ENCODE data around the gene FITM1.

- no peak for TF ChIP-seq BHLHE40 (IDR thresholded peaks at IDR 0.05; ENCODE audit: borderline replicate concordance)
- TF ChIP-seq ELF4 (IDR thresholded peaks at IDR 0.05): no peak
- no peak for TF ChIP-seq SUZ12 (IDR thresholded peaks at IDR 0.05)
- no peak for TF ChIP-seq SP1 (IDR thresholded peaks at IDR 0.05)
- TF ChIP-seq NFRKB (IDR thresholded peaks at IDR 0.05): no peak
- TF ChIP-seq ARNT (IDR thresholded peaks at IDR 0.05): no peak
- no peak for TF ChIP-seq ZNF384 (IDR thresholded peaks at IDR 0.05)
- TF ChIP-seq TARDBP (IDR thresholded peaks at IDR 0.05): no peak
- no peak for TF ChIP-seq LEF1 (IDR thresholded peaks at IDR 0.05; ENCODE audit: borderline replicate concordance)
- no peak for TF ChIP-seq L3MBTL2 (conservative IDR thresholded peaks at IDR 0.05)
- no peak for TF ChIP-seq PKNOX1 (IDR thresholded peaks at IDR 0.05)
- no peak for TF ChIP-seq FOXA1 (IDR thresholded peaks at IDR 0.05)
- no peak for TF ChIP-seq FOXM1 (IDR thresholded peaks at IDR 0.05; ENCODE audit: borderline replicate concordance)
- TF ChIP-seq FOXK2 (IDR thresholded peaks at IDR 0.05): no peak
These were observed 51.1 kb downstream of the FITM1 start for GRCh38 chr14:24181371-24182077.
